Activated CD4-positive, alpha-beta T cell treated with anti-CD3 and anti-CD28 coated beads, Interleukin-2, amount 50 U/mL, for 1 hour (primary cell): ENCODE results near the gene CCL28.
"Not testable (repeated sequence)": the region's sequence is repeated elsewhere in the genome, so short reads cannot be mapped to it uniquely, and the experiment has no call there.

Experiments used
- DNase-seq: peaks from one replicate; pipeline ENCODE4 v3.0.0-alpha.2; 2020

CCL28 gene

DNA sequence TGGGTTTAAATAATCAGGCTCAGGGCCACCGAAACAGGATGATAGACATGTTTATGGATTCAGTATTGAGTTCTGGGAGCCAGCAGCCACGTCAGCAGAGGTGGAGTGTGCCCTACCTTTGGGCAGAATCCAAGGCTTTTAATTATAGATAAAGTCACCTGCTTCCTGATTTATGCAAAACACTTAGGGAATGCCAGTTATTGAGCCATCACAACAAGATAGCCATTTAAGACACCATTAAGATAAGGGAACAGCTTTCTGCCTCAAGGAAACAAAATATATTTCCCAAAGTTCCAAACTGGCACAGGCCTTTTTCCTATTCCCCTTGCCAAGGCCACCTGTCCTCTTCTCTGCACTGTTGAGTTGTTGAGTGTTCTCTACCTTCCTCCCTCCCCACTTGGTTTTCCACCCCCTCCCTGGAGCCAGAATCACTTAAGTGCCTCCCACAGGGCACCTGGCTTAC is 2.4 kb downstream of the CCL28 start:
- DNase-seq = no peak

DNA sequence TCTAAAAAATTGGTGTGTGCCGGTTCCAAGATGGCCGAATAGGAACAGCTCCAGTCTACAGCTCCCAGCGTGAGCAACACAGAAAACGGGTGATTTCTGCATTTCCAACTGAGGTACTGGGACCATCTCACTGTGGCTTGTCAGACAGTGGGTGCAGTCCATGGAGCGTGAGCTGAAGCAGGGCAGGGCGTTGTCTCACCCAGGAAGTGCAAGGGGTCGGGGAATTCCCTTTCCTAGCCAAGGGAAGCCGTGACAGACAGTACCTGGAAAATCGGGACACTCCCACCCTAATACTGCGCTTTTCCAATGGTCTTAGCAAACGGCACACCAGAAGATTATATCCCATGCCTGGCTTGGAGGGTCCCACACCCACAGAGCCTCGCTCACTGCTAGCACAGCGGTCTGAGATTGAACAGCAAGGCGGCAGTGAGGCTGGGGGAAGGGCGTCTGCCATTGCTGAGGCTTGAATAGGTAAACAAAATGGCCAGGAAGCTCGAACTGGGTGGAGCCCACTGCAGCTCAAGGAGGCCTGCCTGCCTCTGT is 9.6 kb downstream of the CCL28 start:
- not testable (repeated sequence) for DNase-seq

DNA sequence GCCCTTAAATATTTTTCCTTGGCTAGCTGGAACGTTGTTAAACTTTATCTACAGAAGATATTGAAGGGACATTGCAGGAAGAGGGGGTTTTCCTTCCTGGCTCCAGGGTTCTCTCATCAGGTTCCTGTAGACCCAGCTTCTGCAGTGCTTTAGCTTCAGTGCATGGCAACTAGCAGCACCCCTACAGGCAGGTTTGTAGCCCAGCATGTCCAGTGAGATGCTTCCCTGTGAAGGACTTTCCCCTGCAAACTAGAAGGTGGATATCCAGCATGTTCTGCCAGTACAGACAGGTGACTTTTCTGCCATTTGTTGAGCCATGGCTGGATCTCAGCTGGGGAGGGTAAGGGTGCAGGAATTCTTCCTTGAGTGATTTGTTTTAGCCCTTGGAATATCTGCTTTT is 10.4 kb downstream of the CCL28 start:
- no peak for DNase-seq

DNA sequence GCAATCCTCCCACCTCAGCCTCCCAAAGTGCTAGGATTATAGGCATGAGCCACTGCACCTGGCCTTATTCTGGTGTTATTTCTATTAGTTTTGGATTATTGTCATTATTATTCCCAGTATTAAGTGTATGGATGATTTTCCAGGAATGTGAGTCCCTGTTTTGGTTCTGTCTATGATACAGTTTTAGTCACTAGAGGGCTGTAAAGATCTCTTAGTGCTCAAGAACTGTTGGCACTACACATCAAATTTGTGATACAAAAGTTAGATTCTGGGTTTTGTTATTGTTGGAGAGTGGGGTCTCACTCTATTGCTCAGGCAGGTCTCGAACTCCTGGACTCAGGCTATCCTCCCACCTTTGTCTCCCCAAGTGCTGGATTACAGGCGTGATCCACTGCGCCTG is 12.1 kb downstream of the CCL28 start:
- DNase-seq = no peak

DNA sequence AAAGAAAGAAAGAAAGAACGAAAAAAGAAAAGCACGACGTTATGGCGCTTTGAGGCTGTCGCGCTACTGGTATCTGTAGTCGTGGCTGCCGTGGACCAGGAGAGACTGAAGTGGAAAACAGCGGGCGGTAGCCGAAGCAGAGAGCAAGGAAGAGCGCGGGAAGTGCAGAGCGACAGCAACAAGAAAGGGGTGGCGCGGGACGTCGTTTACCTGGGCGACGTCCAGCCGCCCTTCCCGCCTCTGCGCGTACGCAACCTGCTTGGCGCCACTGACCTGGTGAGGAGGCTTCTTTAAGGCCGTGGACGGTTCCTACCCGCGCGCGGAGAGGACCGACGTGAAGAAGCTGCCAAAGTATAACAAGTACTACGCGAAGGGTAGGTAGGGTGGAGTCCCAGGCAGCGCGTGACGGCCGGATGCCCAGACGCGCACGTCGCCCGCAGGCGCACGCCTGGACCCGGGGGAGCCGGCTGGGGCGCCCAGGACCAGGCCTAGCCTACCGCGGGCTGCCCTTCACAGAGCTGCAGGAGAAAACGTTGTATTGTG is 15.4 kb downstream of the CCL28 start:
- peak; percentile 47 for DNase-seq

GRCh38 chr5:43390471-43390870 is 21.7 kb downstream of the CCL28 start:
- no peak for DNase-seq

DNA sequence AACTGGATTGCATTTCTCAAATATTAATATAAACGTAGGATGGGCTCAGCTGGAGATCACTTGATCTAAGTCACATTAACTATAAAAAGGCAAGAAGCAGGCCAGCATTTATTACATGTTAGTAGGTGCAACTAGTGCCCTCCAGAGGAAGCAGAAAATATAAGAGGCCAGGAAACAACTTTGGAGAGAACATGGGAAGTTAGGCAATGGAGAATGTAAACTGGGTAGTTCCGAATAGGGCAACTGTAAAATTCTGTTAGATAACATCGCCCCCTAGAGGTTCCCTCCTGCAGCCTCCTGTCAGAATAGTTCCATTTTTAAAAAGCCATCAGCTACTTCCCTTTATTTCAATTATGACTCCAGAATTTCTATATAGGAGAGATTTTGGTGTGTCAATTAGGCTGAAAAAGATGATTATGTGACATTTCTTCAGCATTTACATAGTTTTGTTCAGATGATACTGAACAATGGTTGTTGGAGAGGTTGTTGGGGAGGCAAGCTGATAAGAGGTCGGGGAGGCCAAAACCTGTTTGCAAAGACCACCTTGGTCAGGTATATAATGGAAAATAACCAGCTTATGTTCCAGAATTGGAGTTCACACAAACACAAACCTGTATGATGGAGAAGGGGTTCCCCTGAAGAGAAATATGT is 22.4 kb downstream of the CCL28 start:
- DNase-seq = peak; percentile 34

- DNase-seq = no peak
Measured at GRCh38 chr5:43386960-43387362, 25.2 kb downstream of the CCL28 start.

- DNase-seq = no peak
Measured at GRCh38 chr5:43376496-43377140, 35.6 kb downstream of the CCL28 start.

DNA sequence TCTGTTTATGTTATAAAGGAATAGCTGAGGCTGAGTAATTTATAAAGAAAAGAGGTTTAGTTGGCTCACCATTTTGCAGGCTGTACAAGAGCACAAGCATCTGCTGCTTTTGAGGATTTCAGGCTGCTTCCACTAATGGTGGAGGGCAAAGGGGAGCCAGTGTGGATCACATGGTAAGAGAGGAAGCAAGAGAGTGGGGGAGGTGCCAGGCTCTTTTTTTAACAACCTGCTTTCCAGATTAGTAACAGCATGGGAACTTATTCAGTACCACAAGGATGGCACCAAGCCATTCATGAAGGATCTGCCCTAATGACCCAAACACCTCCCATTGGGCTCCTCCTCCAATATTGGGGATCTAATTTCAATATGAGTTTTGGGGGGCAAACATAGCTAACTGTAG is 40.4 kb downstream of the CCL28 start:
- DNase-seq = no peak

DNA sequence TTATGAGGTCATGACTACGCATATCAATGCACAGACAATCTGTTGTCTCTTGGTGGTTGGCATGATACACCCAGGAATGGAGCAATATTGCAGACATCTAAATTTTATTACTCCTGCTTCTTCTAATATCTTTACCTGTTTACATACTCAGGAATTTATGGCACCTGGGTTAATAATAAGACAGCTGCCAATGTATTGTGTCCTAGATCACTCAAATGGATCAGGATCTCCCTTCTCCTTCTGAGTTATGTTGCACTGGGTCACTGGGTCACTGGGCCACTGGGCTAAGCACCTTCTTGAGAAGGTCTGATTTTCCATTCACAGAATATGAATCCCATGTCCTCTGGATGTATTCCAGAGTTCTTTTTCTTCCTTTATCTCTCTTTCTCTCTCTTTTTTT is 41.8 kb downstream of the CCL28 start:
- DNase-seq = no peak

DNA sequence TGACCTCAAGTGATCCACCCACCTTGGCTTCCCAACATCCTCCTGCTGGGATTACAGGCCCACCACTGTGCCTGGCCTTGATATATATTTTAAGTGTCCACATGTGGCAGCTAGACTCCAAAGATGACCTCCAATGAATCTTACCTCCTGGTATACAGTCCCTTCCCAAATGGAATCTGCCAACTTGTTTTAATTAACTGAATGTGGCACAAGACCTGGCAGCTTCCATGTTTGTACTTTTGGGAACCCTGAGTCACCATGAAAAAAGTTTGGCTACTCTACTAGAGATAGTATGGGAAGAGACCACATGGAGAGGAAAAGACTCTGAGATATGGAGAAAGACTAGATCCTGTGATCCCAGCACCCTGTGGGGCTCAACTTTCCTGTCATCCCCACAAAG is 42.5 kb downstream of the CCL28 start:
- no peak for DNase-seq

- no peak for DNase-seq
Measured at GRCh38 chr5:43367909-43368669, 44.1 kb downstream of the CCL28 start.

DNA sequence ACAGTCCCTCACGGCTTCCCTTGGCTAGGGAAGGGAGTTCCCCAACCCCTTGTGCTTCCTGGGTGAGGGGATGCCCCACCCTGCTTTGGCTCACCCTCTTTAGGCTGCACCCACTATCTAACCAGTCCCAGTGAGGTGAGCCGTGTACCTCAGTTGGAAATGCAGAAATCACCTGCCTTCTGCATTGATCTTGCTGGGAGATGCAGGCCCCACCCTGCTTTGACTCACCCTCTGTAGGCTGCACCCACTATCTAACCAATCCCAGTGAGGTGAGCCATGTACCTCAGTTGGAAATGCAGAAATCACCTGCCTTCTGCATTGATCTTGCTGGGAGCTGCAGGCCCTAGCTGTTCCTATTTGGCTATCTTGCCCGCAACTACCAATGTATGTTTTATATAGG is 44.7 kb downstream of the CCL28 start:
- DNase-seq = no peak

GRCh38 chr5:43366680-43367246 is 45.4 kb downstream of the CCL28 start:
- DNase-seq = not testable (repeated sequence)

DNA sequence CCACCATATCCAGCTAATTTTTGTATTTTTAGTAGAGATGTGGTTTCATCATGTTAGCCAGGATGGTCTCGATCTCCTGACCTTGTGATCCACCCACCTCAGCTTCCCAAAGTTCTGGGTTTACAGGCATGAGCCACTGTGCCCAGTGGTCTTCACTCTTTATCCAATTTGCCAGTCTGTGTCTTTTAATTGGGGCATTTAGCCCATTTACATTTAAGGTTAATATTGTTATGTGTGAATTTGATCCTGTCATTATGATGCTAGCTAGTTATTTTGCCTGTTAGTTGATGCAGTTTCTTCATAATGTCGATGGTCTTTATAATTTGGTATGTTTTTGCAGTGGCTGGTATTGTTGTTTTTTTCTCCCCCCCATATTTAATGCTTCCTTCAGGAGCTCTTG is 47.0 kb downstream of the CCL28 start:
- DNase-seq = not testable (repeated sequence)

- no peak for DNase-seq
Measured at GRCh38 chr5:43363445-43364152, 48.6 kb downstream of the CCL28 start.

GRCh38 chr5:43362725-43363435 is 49.3 kb downstream of the CCL28 start:
- DNase-seq = no peak

- DNase-seq = no peak
Measured at GRCh38 chr5:43358726-43359125, 53.5 kb downstream of the CCL28 start.

DNA sequence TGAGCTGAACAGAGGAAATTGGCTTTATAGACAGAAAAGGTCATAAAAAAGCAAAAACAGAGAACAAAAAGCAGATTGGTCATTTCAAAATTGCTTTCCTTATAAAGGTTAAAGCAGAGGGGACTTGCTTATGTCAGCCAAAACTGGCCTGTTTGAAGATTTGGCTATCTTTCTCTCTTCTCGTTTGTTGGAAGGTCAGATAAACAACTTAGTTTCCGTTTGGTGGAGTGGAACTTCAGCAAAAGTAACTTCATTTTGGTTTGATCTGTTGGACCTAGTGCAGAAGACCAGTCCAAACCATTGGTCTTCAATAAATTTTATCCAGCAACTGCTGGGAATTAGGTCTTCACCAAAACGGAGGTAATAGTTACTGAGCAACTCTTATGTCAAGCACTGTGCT is 53.9 kb downstream of the CCL28 start:
- DNase-seq = no peak

- no peak for DNase-seq
Measured at GRCh38 chr5:43357878-43358281, 54.3 kb downstream of the CCL28 start.

DNA sequence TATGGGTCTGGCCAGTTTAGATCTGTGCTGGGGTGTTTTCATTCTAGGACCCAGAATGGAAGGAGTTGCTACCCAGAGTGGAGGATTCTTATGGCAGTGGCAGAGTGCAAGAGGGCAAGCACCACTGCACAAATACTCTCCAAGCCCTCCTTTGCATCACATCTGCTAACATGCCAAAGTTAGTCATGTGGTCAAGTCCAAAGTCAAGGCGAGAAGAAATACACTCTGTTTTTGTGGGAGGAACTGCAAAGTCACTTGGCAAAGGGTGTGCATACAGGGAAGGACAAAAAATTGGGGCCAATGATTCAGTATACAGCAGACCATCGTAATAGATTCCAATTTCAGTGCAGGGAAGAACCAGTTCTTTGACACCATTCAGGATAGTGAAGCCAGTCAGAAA is 55.1 kb downstream of the CCL28 start:
- DNase-seq = no peak
